ENCODE results near the gene PIN1.

The PIN1 gene

DNA sequence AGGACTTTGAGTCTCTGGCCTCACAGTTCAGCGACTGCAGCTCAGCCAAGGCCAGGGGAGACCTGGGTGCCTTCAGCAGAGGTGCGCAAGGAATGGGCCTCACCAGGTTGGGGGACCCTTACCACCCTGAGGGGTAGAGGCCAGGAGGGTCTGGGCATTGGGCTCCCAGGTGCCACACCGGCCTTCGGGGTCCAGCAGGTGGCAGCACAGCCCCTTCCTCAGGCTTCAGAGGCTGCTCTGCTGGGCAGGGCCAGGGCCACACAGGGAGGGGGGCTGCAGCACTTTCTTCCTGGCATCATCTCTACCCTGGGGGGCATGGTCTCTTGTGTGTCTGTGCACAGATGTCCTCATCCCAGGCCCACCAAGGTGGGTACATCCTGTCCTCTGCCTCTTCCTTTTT, 12.9 kb downstream of the PIN1 start:
- Histone ChIP-seq H3K36me3 (ENCODE audit: control insufficient read depth, insufficient read depth, low read length) (peaks cover 6% of the 10 kb centered on the region), H3K9me3 (ENCODE audit: control insufficient read depth, low read length) (no peaks in the 10 kb centered on the region), H3K4me3 (ENCODE audit: low read length) (no peak overlapping the region), H3K9ac (ENCODE audit: low read length) (no peak overlapping the region), H3K27me3 (ENCODE audit: control insufficient read depth, insufficient read depth, low read length) (no peaks in the 10 kb centered on the region), H3K4me1 (ENCODE audit: control insufficient read depth, insufficient read depth, low read length) (no peaks in the 10 kb centered on the region)

DNA sequence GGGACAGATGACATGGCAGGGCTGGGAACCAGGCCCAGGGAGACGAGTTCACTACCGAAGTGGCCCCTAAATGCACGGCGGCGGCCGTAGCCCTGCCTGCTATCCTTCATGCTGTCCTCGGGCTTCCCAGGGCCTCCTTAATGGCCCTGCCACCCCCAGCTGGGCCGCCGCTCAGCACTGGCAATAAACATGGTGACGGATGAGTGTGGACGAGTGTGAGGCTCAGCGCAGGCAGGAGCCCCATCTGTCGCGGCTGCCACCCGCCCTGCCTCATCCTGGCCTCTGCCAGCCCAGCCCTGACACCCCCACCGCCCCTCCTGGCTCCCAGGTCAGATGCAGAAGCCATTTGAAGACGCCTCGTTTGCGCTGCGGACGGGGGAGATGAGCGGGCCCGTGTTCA, 13.6 kb downstream of the PIN1 start:
- Histone ChIP-seq H3K4me3 (ENCODE audit: low read length) (no peak overlapping the region), H3K9ac (ENCODE audit: low read length) (no peak overlapping the region), H3K36me3 (ENCODE audit: control insufficient read depth, insufficient read depth, low read length) (no peaks in the 10 kb centered on the region), H3K27me3 (ENCODE audit: control insufficient read depth, insufficient read depth, low read length) (no peaks in the 10 kb centered on the region), H3K4me1 (ENCODE audit: control insufficient read depth, insufficient read depth, low read length) (no peaks in the 10 kb centered on the region), H3K9me3 (ENCODE audit: control insufficient read depth, low read length) (no peaks in the 10 kb centered on the region)

DNA sequence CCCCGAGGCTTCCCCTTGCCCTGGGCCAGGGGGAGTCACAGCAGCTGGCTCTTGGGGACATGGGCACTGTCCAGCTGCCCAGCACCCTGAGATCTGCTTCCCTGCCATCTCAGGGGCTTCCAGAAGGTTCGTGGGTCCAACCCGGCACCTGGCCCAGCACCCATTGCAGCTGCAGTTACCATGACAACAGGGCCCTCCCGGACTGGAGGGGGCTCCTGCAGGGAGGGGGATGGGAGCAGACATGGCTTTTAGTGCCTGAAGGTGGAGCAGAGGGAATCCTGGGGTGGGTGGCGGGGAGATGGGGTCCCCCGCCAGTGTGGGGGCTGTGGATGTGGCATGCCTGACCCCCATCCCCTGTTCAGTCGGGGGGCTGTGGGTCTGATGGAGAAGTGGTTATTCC, 14.7 kb downstream of the PIN1 start:
- Histone ChIP-seq H3K36me3 (ENCODE audit: control insufficient read depth, insufficient read depth, low read length) (no peaks in the 10 kb centered on the region), H3K9ac (ENCODE audit: low read length) (no peak overlapping the region), H3K27me3 (ENCODE audit: control insufficient read depth, insufficient read depth, low read length) (no peaks in the 10 kb centered on the region), H3K4me3 (ENCODE audit: low read length) (no peak overlapping the region), H3K9me3 (ENCODE audit: control insufficient read depth, low read length) (no peaks in the 10 kb centered on the region), H3K4me1 (ENCODE audit: control insufficient read depth, insufficient read depth, low read length) (no peaks in the 10 kb centered on the region)

DNA sequence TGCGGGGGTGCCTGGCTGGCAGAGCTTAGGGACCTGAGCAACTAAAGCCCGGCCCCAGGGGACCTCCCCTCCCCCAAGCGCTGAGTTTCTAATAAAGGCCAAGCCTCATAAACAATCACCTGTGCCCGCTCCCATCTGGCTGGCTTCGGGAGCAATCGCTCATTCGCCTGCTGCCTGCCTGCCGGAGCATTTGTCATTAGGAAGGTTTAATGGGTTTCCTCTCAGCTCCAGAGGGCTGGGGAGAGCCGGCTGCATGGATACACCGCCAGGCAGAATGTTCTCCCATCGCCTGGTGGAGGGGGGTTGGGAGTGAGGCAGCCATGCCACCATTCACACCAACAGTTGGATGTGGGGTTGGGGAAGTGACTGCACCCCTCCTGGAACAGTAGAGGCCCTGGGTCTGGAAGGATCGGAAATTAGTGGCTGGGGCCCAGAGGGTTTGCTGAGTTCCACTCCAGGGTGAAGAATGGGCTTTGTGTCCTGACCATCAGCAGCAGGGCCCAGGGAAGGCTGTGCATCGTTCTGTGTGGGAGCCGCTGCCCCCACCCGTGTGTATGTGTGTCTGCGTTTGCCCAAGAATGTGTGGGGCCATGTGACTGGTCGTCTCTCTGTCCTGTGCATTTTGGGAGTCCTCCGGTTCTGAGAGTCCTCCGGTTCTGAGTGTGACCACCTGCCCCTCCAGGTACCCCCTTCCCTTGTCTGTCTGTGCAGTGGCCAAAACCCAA, 15.3 kb downstream of the PIN1 start:
- Histone ChIP-seq H3K9ac (ENCODE audit: low read length) (no peak overlapping the region), H3K27me3 (ENCODE audit: control insufficient read depth, insufficient read depth, low read length) (no peaks in the 10 kb centered on the region), H3K36me3 (ENCODE audit: control insufficient read depth, insufficient read depth, low read length) (no peaks in the 10 kb centered on the region), H3K4me1 (ENCODE audit: control insufficient read depth, insufficient read depth, low read length) (no peaks in the 10 kb centered on the region), H3K4me3 (ENCODE audit: low read length) (no peak overlapping the region), H3K9me3 (ENCODE audit: control insufficient read depth, low read length) (no peaks in the 10 kb centered on the region)

DNA sequence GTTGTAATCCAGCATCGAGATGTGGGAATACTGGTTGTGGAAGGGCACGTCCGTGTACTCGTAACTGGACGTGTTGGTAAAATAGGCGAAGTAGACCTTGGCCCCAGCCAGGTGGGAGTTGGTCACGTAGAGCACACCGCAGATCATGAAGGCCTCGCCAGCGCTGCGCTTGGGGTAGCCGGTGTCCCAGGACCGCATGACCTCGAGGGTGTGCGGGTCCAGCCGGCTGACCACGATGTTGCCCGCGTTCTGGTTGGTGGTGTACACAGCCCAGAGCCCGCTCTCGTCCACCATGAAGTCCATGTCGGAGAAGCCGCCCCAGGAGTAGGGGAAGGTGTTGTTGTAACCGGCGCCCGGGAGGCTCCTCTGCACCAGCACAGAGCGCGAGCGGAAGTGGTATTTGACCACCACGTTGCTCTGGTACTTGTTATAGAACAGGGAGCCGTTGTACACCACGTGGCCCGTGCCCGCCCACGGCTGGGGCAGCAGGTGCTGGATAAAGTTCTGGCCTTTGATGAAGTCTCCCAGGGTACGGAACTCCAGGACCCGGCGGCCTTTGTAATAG, 19.2 kb downstream of the PIN1 start:
- Histone ChIP-seq H3K4me3 (ENCODE audit: low read length) (no peak overlapping the region), H3K4me1 (ENCODE audit: control insufficient read depth, insufficient read depth, low read length) (no peaks in the 10 kb centered on the region), H3K36me3 (ENCODE audit: control insufficient read depth, insufficient read depth, low read length) (no peaks in the 10 kb centered on the region), H3K9ac (ENCODE audit: low read length) (no peak overlapping the region), H3K9me3 (ENCODE audit: control insufficient read depth, low read length) (no peaks in the 10 kb centered on the region), H3K27me3 (ENCODE audit: control insufficient read depth, insufficient read depth, low read length) (no peaks in the 10 kb centered on the region)

DNA sequence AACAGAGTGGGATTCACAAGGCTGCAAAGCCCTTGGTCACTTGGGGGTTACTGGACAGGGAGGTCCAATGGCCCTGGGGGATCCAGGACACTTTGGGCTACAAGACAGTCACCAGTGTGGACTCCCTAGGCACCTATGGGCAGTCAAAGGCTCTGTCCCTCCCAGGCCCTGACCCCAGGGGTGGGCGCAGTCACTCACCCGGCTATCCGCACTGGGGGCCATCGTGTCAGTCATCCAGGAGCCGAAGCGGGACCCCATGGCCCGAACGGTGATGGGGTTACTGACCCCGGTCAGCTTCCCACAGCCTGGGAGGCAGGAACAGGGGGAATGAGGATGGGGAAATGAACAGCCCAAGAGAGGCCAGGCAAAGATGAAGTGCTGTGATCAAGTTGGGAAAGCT, 21.5 kb downstream of the PIN1 start:
- Histone ChIP-seq H3K9me3 (ENCODE audit: control insufficient read depth, low read length) (no peaks in the 10 kb centered on the region), H3K27me3 (ENCODE audit: control insufficient read depth, insufficient read depth, low read length) (no peaks in the 10 kb centered on the region), H3K4me3 (ENCODE audit: low read length) (no peak overlapping the region), H3K4me1 (ENCODE audit: control insufficient read depth, insufficient read depth, low read length) (no peaks in the 10 kb centered on the region), H3K9ac (ENCODE audit: low read length) (no peak overlapping the region), H3K36me3 (ENCODE audit: control insufficient read depth, insufficient read depth, low read length) (no peaks in the 10 kb centered on the region)

DNA sequence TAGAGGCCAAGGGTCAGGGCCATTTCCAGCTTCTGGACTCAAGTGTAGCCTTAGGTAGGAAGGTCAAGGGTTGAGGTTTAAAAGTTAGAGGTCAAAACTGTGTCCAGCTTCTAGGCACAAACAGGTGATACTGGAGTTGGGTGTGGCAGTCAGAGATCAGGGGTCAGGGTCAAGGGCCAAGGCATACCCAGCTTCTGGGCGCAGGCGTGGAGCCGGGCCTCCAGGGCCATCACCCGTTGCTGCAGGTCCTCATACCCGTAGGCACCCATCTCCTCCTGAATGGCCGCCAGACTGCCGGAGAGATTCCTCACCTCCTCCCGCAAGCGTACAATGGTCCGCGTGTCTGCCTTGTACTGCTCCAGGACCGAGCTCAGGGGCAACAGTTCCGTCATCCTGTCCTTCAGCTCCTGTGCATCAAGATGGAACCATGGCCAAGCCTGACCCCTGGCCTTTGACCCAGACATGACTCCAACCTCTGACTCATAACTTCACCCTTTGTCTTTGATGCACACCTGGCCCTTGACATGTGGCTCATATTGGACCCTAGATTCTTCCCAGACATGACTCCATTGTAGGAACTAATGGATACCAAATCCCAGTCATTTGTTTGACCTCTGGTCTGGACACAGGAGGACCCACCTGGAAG, 22.1 kb downstream of the PIN1 start:
- no peaks in the 10 kb centered on the region for H3K9me3 ChIP-seq (ENCODE audit: control insufficient read depth, low read length)
- H3K36me3 ChIP-seq (ENCODE audit: control insufficient read depth, insufficient read depth, low read length), result no peaks in the 10 kb centered on the region
- no peaks in the 10 kb centered on the region for H3K4me1 ChIP-seq (ENCODE audit: control insufficient read depth, insufficient read depth, low read length)
- no peak overlapping the region for H3K4me3 ChIP-seq (ENCODE audit: low read length)
- H3K9ac ChIP-seq (ENCODE audit: low read length), result no peak overlapping the region
- no peaks in the 10 kb centered on the region for H3K27me3 ChIP-seq (ENCODE audit: control insufficient read depth, insufficient read depth, low read length)

DNA sequence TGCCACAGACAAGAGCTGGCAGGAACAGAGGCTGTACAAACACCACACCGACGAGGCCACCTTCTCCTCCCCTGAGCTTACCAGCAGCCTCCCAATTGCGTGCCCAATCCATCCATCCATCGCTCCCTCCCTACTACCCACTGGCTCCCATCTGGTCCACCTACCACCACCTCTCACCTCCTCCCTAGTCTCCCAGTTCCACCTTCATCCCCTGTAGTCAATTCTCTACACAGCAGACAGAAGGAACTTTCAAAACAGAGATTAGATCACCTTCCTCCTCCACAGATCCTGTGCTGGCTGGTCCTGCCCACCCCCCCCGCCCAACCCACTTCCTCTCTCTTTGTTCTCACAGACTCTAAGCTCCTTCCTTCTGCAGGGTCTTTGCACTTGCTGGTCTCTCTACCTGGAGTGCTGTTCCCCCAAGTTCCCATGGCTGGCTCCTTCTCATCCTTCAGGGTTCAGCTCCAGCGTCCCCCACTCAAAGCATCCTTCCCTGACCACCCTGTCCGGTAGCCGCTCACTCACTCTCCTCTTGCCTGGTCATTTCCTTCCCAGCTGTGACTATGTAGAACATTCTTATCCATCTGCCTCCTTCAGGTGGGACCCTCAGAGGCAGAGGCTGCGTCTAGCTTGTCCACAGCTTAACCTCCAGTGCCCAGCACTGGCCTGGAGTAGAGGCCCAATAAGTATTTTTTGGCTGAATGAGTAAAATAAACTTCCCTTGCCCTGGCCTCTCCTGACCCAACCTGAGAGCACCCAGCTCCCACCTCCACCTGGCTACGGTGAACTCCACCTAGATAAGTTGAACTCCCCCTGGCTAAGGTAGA, 23.0 kb downstream of the PIN1 start:
- no peak overlapping the region for H3K4me3 ChIP-seq (ENCODE audit: low read length)
- no peaks in the 10 kb centered on the region for H3K4me1 ChIP-seq (ENCODE audit: control insufficient read depth, insufficient read depth, low read length)
- H3K9ac ChIP-seq (ENCODE audit: low read length), result no peak overlapping the region
- no peaks in the 10 kb centered on the region for H3K27me3 ChIP-seq (ENCODE audit: control insufficient read depth, insufficient read depth, low read length)
- no peaks in the 10 kb centered on the region for H3K36me3 ChIP-seq (ENCODE audit: control insufficient read depth, insufficient read depth, low read length)
- no peaks in the 10 kb centered on the region for H3K9me3 ChIP-seq (ENCODE audit: control insufficient read depth, low read length)

DNA sequence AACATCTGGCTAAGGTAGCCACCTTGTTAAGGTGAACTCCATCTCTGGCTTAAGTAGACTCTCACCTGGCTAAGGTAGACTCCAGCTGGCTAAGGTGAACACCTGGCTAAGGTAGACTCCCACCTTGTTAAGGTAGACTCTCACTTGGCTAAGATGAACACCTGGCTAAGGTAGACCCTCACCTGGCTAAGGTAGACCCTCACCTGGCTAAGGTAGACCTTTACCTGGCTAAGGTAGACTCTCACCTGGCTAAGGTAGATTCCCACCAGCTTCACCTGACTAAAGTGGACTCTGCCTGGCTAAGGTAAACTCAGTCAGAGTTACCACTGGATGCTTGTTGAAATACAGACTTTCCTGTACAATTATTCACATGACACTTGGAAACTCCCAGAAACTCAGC, 23.6 kb downstream of the PIN1 start:
- no peaks in the 10 kb centered on the region for H3K4me1 ChIP-seq (ENCODE audit: control insufficient read depth, insufficient read depth, low read length)
- no peaks in the 10 kb centered on the region for H3K9me3 ChIP-seq (ENCODE audit: control insufficient read depth, low read length)
- H3K27me3 ChIP-seq (ENCODE audit: control insufficient read depth, insufficient read depth, low read length), result no peaks in the 10 kb centered on the region
- H3K4me3 ChIP-seq (ENCODE audit: low read length), result no peak overlapping the region
- H3K36me3 ChIP-seq (ENCODE audit: control insufficient read depth, insufficient read depth, low read length), result no peaks in the 10 kb centered on the region
- no peak overlapping the region for H3K9ac ChIP-seq (ENCODE audit: low read length)

DNA sequence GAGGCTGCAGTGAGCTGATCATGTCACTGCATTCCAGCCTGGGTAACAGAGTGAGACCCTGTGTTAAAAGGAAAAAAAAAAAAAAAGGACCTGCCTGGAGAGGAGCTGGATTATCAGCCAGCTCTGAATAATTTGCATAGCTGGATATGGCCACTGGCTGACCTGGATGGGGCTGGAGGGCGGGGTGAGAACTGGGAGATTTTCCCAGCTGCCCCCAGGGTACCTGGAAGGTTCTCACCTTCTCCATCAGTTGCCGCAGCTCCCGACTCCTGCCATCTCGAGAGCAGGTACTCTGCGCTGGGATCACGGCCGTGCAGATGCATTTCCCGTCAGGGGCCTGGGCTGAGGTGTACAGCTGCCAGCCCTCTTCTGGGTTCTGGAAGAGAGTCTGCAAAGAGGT, 25.3 kb downstream of the PIN1 start:
- no peaks in the 10 kb centered on the region for H3K27me3 ChIP-seq (ENCODE audit: control insufficient read depth, insufficient read depth, low read length)

DNA sequence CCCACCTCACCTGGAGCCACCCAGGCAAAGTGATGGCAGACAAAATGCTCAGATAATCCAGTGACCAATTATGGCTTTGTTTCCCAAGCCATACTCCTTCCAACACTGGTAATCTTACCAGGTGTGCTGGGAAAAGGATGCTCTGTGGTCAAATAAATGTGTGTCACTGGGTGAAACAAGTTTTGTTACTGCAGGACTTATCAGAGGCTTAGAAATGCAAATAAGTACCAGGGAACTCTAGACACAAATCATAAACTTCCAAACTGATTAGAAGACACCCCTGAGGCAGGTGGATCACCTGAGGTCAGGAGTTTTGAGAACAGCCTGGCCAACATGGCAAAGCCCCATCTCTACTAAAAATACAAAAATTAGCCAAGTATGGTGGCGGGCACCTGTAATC, 26.4 kb downstream of the PIN1 start:
- Histone ChIP-seq H3K4me3 (ENCODE audit: low read length) (no peak overlapping the region), H3K4me1 (ENCODE audit: control insufficient read depth, insufficient read depth, low read length) (no peaks in the 10 kb centered on the region), H3K36me3 (ENCODE audit: control insufficient read depth, insufficient read depth, low read length) (no peaks in the 10 kb centered on the region), H3K9me3 (ENCODE audit: control insufficient read depth, low read length) (no peaks in the 10 kb centered on the region), H3K9ac (ENCODE audit: low read length) (no peak overlapping the region), H3K27me3 (ENCODE audit: control insufficient read depth, insufficient read depth, low read length) (no peaks in the 10 kb centered on the region)

More for the DNA sequence above, 25.3 kb downstream of the PIN1 start:
- no peak overlapping the region for H3K4me3 ChIP-seq (ENCODE audit: low read length)
- no peaks in the 10 kb centered on the region for H3K36me3 ChIP-seq (ENCODE audit: control insufficient read depth, insufficient read depth, low read length)
- no peaks in the 10 kb centered on the region for H3K9me3 ChIP-seq (ENCODE audit: control insufficient read depth, low read length)
- no peaks in the 10 kb centered on the region for H3K4me1 ChIP-seq (ENCODE audit: control insufficient read depth, insufficient read depth, low read length)
- no peak overlapping the region for H3K9ac ChIP-seq (ENCODE audit: low read length)

DNA sequence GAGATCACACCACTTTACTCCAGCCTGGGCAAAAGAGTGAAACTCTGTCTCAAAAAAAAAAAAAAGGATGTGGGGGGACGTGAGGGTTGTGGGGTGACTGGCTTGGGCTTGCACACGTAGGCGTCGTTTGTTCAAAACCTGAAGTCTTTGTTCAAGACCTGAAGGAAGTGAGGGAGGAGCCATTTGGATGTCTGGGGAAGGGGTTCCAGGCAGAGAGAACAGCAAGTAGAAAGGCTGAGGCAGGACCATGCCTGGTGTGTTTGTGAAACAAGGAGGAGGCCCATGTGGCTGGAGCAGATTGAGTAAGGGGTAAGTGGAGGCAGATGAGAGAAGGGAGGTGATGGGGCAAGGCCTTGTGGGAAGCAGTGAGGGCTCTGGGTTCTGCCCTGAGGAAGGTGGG, 27.8 kb downstream of the PIN1 start:
- no peaks in the 10 kb centered on the region for H3K36me3 ChIP-seq (ENCODE audit: control insufficient read depth, insufficient read depth, low read length)
- no peaks in the 10 kb centered on the region for H3K9me3 ChIP-seq (ENCODE audit: control insufficient read depth, low read length)
- no peak overlapping the region for H3K4me3 ChIP-seq (ENCODE audit: low read length)
- no peaks in the 10 kb centered on the region for H3K27me3 ChIP-seq (ENCODE audit: control insufficient read depth, insufficient read depth, low read length)
- no peaks in the 10 kb centered on the region for H3K4me1 ChIP-seq (ENCODE audit: control insufficient read depth, insufficient read depth, low read length)
- H3K9ac ChIP-seq (ENCODE audit: low read length), result no peak overlapping the region

Data from mucosa of stomach (tissue), 1 donor.